22Rv1 (cell line): Measurements from ENCODE around the gene MRO.

Experiments used
- ZFX ChIP-seq: fragments of 450-650 bp; IDR thresholded peaks from 2 replicates; pipeline ENCODE4 v1.6.1; 2017; ENCODE audit warnings: antibody characterized with exemption, borderline replicate concordance
- TF ChIP-seq, protein P1 (sequence below): fragments of 450-650 bp; IDR thresholded peaks from 2 replicates; pipeline ENCODE4 v1.5.1; 2017; ENCODE audit warnings: mild to moderate bottlenecking

DNA sequence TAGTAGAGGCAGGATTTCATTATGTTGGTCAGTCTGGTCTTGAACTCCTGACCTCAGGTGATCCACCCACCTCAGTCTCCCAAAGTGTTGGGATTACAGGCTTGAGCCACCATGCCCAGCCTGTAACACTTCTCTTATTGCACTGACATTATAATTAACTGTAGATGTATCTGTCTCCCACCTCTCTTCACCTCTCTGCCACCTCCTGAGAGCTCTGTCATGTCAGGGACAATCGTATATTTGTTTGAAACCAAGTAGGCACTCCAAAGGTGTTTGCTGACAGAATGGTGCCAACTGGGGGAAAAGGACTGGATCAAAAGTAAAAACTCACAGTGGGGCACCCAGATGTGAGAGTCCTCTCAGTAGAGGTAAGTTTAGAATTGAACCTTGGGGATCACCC is 41.8 kb upstream of the MRO start:
- TF ChIP-seq, protein P1, sequence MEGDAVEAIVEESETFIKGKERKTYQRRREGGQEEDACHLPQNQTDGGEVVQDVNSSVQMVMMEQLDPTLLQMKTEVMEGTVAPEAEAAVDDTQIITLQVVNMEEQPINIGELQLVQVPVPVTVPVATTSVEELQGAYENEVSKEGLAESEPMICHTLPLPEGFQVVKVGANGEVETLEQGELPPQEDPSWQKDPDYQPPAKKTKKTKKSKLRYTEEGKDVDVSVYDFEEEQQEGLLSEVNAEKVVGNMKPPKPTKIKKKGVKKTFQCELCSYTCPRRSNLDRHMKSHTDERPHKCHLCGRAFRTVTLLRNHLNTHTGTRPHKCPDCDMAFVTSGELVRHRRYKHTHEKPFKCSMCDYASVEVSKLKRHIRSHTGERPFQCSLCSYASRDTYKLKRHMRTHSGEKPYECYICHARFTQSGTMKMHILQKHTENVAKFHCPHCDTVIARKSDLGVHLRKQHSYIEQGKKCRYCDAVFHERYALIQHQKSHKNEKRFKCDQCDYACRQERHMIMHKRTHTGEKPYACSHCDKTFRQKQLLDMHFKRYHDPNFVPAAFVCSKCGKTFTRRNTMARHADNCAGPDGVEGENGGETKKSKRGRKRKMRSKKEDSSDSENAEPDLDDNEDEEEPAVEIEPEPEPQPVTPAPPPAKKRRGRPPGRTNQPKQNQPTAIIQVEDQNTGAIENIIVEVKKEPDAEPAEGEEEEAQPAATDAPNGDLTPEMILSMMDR, result no peak
- TF ChIP-seq ZFX, result no peak
